Middle frontal gyrus (tissue), 1 donor: ENCODE results near the gene SPC24.
A peak's percentile ranks its signal among the peaks of the same experiment; 100 is the strongest.
"Not testable (repeated sequence)": the region's sequence is repeated elsewhere in the genome, so short reads cannot be mapped to it uniquely, and the experiment has no call there.

Experiments
- DNase-seq: peaks from one replicate; pipeline ENCODE4 v3.0.0-alpha.2; 2015; ENCODE audit warnings: low spot score; ENCODE audit errors: extremely low spot score

SPC24 gene

DNA sequence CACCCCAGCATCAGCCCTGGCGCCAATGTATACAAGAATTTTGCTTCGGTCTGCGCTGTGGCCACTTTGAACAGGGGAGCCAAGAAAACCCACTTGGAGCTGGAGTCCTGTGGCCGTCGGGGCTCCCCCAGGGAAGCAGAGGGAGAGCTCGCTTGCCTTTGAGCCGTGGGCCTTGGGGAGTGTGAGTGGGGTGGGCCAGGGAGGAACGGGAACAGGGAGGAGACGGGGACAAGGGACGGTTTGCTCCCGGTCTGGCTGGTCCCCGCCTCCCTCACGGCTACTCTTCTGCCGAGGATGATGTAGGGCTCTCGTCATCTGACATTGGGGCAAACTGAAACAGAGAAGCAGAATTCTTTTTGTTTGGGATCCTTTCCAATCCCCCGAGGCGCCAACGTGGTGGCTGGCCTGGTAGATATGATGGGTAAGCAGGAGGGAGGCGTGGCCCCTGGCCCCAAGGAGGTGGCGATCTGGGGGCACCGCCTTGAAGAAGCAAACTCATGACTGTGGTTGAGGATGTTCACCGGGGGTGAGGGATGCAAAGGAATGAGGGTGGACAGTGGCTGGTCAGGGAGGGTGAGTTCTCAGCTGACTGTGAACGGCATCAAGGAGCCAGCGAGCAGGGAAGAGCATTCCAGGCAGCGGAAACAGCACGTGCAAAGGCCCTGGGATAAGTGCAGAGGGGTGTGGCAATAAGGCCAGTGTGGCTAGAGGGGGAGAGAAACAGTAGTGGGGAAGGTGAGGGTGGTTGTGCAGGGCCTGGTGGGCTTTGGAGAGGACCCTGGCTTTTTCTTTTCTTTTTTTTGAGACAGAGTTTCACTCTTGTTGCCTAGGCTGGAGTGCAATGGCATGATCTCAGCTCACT is 10.9 kb upstream of the SPC24 start:
- DNase-seq, result no peak

DNA sequence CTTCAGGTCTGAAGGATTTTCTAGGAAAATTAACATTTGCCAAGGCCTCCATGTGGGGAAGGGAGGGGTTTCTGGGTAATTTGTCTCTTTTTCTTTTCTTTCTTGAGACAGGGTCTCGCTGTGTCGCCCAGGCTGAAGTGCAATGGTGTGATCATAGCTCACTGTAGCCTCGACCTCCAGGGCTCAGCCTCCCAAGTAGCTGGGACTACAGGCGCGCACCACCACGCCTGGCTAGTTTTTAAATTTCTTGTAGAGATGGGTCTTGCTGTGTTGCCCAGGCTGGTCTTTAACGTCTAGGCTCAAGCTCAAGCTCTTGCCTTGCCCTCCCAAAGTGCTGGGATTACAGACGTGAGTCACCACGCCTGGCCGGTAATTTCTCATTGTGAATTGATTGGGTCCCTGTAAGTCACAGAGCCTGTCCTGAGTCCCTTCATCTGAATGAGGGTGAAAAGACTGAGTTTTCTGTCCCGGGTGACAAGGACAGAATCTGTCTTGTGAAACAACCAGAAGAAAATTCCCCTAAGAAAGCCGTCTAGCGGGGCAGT is 10.0 kb upstream of the SPC24 start:
- DNase-seq, result no peak

DNA sequence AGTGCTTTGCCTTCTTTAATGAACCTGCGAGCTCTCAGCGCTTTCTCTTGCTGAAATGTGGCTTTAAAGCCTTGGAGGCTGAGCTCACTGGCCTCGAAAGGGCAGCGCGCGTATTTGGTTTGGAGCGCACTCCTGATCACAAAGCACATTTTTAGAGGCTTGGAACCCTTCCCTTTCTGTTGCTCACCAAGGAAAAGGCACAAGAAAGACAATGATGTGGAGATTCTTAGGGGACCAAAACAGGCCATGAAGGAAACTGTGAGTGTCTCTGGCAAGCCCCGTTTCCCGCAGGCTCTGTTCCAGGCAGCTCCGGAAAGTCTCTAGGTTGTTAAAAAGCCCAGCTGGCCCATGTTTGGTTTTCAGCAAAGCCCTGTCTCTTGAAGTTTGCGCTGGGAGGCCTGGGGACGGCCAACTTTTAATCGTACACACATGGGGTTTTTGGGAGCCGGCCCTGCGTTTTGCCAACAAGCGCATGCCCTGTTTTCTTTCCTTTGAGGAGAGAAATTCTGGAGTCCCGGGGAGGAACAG is 9.4 kb upstream of the SPC24 start:
- peak; percentile 31 for DNase-seq

DNA sequence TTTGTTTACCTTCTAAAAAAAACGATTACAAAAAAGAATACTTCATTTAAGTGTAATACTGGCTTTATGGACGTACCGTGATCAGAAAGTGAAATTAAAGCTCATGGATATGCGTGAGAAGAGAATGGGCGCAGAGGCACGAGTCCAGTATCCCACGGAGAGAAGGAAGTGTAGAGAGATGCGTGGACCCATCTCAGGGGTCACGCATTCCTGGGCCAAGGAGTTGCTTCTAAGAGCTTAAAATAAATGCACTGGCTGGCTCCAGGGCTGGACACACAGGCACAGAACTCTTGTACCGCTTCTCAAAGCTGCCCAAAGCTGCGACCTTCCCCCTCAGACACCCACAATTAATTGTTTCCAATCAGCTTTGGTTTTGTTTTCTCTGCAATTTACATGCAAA is 8.7 kb upstream of the SPC24 start:
- DNase-seq, result no peak

DNA sequence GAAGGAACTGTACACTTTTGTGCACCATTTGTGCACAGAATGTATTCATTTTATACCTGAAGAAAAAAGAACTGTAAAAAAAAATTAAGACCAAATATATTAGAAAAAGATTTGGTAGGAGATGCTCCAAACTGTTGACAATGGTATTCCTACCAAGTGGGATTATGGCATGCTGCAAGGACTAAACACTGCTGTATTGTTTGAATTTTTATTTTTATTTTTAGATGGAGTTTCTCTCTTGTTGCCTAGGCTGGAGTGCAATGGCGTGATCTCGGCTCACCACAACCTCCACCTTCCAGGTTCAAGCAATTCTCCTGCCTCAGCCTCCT is 4.8 kb upstream of the SPC24 start:
- DNase-seq, result not testable (repeated sequence)

DNA sequence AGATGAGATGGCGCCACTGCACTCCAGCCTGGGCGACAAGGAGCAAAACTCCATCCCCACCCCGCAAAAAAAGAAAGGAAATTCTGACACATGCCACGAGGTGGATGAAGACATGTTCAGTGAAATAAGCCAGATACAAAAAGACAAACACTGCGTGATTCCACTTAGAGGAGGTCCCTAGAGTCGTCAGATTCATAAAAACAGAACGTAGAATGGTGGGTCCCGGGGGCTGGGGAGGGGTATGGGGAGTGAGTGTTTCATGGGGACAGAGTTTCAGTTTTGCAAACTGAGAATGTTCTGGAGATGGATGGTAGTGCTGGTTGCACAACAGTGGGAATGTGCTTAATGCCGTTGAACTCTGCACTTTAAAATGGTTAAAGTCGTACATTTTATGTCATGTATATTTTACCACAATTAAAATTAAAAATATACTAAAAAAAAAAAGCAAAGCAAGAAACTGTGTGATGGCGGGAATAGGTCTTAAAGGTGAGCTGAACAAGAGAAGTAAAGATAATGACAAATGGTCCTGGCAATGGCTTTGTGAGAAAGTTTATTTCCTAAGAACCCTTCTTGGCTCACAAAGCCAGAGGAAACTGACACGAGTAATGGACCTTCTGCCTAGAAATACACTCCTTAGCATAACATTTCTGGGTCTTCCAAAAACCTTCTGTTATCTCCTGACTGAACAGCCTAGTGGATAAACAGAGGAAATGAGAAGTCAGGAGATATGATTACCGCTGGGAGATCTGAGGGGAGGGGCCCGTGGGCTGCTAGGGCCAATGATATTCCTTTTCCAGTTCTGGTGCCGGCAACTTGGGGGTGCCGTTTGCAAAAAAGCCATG is 4.2 kb upstream of the SPC24 start:
- DNase-seq, result no peak

DNA sequence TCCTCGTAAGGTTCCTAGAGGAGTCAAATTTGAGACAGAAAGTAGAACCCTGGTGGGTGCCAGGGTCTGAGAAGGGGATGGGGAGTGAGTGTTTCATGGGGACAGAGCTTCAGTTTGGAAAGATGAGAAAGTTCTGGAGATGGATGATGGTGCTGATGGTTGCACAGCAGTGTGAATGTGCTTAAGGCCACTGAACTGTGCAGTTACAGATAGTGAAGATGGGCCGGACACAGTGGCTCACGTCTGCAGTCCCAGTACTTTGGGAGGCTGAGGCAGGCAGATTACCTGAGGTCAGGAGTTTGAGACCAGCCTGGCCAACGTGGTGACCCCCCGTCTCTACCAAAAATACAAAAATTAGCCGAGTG is 917 bp downstream of the SPC24 start:
- no peak for DNase-seq

DNA sequence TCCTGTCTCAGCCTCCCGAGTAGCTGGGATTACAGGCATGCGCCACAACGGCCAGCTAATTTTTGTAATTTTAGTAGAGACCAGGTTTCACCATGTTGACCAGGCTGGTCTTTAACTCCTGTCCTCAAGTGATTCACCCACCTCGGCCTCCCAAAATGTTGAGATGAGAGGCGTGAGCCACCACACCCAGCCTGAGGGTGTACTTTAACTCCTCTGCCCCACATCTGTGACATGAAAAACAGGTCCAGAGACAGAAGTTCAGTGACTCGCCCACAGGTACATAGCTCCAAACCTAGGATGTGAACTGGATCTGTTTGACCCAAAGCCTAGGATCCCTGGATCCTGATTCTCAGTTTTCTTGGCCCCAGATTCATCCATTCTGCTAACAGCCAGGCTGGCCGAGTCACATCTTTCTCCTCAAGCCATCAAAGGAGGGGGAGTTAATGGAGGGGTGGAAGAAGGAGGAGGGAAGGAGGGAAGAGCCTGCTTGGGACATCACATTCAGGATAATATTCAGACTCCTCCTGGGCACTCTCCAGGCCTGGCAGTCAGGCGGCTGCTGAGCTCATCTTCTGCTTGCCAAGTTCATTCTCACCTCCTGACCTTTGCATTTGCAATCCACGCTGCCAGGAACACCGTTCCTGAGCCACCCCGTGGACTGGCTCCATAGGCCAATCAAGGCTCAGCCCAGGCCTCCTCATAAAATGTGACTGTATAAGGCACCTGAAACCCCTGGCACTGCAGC is 3.1 kb downstream of the SPC24 start:
- no peak for DNase-seq

DNA sequence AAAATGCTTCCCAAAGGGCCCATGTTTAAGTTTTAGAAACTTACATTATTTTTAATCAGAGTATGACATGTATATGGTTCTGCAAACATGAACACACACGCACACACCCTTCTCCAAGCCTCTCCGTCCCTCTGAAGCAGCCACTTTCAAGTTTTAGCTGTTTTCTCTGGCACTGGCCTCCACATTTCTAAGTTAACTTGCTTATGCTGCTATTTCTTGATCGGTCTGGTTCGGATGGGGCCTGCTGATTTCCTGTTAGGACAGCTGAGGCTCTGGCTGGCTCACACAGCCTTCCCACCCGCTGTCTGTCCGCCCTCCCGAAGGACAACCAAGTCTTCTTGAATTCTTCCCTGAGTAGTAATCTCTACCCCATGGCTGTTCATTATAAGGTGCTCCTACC is 4.4 kb downstream of the SPC24 start:
- no peak for DNase-seq

DNA sequence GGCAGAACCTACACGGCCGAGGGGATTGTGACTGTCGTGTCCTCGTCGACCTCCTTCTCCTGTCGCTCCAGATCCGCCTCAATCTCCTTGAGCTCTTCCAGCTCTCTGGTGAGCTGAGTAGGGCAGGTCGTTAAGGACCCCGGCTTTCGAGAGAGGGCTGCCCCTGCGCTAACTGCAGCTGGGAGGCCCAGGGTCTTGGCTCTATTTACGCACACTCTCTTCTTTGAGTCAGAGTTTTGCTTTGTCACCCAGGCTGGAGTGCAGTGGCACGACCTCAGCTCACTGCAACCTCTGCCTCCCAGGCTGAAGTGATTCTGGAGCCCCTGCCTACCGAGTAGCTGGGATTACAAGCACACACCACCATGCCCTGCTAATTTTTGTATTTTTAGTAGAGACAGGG is 7.6 kb downstream of the SPC24 start:
- no peak for DNase-seq

DNA sequence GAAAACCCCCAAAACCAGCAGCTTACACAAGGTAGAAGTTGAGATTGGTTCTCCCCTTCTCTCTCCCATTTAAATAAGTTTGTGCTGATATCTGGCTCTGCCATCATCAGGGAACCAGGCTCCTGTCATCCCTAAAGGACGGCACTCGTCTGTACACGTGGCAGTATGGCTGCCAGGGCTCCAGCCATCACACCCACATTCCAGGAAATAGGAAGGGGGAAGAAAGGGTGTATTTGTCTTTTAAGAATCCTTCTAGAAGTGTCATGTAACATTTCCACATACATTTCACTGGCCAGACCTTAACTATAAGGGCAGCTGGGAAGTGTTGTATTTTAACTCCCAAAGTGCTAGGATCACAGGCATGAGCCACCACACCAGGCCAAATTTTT is 10.1 kb downstream of the SPC24 start:
- DNase-seq, result no peak

DNA sequence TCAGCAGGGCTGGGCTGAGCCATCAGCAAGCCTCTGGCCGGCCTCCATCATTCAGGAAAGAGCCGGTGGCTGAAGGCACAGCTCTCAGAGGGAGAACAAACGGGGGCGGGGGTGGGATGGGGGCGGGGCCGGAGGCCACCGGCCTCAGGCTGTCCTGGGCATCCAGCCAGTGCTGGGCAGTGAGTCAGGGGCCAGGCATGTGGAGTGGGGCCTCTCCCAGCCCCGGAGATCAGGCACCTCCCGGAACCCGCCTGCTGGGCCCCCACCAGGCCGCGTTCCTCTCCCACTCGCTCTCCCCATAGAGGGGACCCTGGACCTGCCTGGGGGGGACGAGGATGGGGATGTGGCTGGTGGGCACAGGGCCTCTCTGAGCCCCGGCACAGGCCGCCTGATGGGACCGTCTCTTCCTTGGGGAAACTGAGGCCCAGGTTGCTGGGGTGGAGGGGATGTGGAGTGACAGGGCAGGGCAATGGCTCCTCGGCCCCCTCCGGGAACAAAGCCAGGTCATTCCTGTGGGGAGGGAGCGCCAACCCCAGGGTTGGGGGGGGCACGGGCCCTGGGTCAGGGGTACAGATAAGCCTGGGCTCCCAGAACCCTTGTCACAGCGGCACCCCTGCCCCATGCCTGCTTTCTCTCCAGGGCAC is 12.9 kb downstream of the SPC24 start:
- no peak for DNase-seq

DNA sequence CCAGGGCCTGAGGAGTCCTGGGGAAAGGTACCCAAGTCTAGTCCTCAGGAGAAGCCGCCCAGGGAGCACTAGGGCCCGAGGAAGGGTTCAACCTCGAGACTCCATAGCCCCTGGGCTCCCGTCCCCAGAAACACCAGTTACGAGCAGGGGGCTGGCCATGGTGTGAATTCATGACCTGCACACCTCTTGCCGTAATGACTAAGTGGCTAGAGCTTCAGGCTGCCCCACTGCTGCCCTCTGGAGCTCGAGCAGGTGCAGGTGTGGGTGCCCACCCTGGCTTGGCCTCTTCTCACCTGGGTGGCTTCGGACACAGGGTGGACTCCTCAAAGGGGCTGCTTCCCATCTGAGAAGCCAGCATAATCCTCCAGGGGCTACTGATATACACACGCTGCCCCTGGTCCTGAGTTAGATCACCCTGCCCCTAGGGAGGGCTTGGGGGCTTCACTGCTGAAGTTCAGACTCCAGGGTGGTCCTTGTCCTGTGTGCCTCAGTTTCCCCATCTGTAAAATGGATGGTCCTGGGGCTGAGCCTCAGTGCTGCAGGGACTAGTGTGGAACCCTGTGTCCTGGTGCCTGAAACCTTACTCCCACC is 13.6 kb downstream of the SPC24 start:
- no peak for DNase-seq

DNA sequence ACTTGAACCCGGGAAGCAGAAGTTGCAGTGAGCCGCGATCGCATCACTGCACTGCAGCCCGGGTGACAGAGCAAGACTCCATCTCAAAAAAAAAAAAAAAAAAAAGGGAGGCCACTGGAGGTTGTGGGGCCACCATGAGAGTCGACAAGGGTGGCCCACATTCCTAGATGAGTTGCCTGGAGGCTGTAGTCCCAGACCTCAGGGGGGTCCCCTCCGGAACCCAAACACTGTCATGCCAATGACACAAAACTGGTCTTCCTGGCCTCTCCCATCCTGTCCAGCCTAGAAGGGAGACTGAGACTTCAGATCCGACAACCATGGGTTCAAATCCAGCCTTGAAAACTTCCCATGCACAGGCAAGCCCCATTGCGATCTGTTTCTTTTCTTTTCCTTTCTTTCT is 14.7 kb downstream of the SPC24 start:
- no peak for DNase-seq

DNA sequence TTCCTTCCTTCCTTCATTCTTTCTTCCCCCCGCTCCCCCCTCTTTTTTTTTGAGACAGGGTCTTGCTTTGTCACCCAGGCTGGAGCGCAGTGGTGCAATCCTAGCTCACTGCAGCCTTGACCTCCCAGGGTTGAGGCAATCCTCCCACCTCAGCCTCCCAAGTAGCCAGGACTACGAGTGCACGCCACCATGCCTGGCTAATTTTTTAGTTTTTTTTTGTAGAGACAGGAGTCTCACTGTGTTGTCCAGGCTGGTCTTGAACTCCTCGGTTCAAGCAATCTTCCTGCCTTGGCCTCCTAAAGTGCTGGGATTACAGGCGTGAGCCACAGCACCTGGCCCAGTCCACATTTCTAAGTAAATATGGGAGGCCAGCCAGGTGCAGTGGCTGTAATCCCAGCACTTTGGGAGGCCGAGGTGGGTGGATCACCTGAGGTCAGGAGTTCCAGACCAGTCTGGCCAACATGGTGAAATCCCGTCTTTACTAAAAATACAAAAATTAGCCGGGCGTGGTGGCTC is 15.5 kb downstream of the SPC24 start:
- not testable (repeated sequence) for DNase-seq

DNA sequence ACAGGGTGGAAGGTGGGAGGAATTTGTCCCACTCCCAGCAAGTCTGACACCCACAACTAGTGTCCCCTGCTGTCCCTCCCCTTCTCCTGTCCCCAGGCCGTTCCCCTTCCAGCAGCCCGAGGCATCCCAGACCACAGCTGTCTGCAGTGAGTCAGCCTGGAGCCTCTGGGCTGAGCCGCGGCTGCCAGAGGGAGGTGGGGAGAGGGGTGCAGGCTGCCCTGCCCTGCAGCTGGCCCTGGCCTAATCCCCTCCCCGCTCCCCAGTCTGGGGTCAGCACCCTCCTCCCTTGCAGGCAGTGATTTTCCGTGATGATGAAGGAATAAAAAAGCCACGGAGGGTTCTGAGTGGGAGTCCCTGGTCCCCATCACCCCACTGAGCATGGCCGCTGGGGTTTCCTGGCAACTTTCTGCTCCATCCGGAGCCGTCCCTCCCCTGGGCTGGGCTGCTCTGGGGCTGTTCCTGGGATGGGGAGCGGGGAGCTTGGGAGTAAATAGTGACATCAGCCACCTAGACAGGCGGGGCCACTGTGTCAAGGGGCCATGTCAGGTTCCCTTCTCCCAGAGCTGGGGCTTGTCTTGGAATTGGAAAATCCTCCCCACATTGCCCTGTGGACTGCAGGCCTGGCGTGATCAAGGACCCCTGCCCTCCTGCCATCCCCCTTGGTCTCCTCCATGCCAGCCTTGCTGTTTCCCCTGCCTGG is 16.8 kb downstream of the SPC24 start:
- DNase-seq, result no peak

DNA sequence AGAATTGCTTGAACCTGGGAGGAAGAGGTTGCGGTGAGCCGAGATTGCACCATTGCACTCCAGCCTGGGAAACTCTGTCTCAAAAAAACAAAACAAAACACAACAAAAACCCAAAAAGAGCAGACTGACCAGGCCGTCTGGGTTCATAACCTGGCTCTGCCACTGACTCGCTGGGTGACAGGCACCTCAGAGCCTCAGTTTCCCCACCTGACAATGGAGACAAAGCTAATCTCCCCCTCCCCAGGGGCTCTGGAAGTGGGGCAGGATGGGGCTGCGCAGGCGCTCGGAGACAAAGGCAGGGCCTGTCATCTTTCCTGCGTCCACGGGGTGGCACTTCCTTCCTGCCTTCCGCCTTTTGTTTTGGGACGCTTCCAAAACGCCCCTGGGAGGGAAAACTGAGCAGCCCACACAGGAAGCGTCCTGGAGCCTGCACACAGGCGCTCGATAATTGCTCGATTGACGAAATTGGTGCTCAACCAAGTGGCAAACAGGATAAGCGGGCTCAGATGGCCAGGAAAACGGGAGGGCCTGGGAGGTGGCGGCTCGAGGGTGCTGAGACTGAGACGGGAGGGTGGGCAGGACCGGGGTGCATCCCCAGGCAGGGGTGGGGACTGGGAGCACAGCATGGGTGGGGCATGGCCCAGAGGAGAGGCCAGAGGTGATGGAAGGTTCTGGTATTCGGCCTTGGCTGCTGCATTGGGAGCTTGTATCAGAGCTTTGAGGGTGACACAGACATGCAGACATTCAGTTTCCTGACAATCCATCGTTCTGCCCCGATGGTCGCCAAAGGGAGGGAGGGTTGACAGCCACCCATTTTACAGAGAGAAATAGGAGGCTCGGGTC is 17.8 kb downstream of the SPC24 start:
- peak; percentile 69 for DNase-seq

DNA sequence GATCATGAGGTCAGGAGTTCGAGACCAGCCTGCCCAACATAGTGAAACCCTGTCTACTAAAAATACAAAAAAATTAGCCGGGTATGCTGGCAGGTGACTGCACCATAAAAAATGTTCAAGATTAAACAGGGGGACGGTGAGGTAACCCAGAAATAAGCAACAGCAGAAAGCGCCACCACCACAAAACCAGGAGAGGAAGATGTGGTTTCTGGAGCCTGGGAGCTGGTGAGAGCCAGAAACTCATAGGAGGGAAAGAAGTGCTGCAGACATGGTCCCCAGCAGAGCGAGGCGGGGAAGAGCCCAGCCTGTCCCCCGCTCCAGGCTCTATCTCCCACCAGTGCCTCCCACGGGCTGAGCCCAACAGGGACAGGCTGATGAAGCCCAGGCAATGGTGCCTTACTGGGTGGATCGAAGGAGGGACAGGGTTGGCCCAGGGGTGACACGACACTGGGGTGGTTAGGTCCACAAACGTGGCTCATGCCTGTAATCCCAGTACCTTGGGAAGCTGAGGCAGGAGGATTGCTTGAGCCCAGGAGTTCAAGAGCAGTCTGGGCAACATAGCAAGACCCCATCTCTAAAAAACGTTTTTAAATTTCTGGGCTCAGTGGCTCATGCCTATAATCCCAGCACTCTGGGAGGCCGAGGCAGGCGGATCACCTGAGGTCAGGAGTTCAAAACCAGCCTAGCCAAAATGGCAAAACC is 19.0 kb downstream of the SPC24 start:
- DNase-seq, result no peak
